GF-D8 (cell line): Measurements from ENCODE around the gene WDR20.
"Not testable (repeated sequence)": the region's sequence is repeated elsewhere in the genome, so short reads cannot be mapped to it uniquely, and the experiment has no call there.

Experiments used
- DNase-seq: peaks from one replicate; lab custom pipeline; 2025; lab: John Stamatoyannopoulos, UW

The WDR20 gene

GRCh38 chr14:102139286-102140026 lies at the start of gene WDR20:
Gene WDR20, plus strand, starts transcription at chr14:102139897. Its CDS starts 27 bp downstream, at chr14:102139924.
- peak; percentile 70 for DNase-seq

- DNase-seq = no peak
These were observed 49.0 kb upstream of the WDR20 start for GRCh38 chr14:102090713-102091112.

GRCh38 chr14:102092806-102093205 lies 46.9 kb upstream of the WDR20 start:
- no peak for DNase-seq

- no peak for DNase-seq
These were observed 45.6 kb upstream of the WDR20 start for GRCh38 chr14:102094101-102094500.

GRCh38 chr14:102095231-102095870 lies 44.3 kb upstream of the WDR20 start:
- no peak for DNase-seq

GRCh38 chr14:102095871-102096568 lies 43.7 kb upstream of the WDR20 start:
- no peak for DNase-seq

GRCh38 chr14:102096569-102097188 lies 43.0 kb upstream of the WDR20 start:
- DNase-seq = no peak

- DNase-seq = no peak
These were observed 42.1 kb upstream of the WDR20 start for GRCh38 chr14:102097441-102098135.

- DNase-seq = no peak
These were observed 36.5 kb upstream of the WDR20 start for GRCh38 chr14:102103062-102103695.

- no peak for DNase-seq
These were observed 34.3 kb upstream of the WDR20 start for GRCh38 chr14:102105369-102105768.

- not testable (repeated sequence) for DNase-seq
These were observed 30.4 kb upstream of the WDR20 start for GRCh38 chr14:102109332-102109731.

GRCh38 chr14:102111101-102111500 lies 28.6 kb upstream of the WDR20 start:
- DNase-seq = no peak

- no peak for DNase-seq
These were observed 23.1 kb upstream of the WDR20 start for GRCh38 chr14:102116361-102117180.

GRCh38 chr14:102117852-102118251 lies 21.8 kb upstream of the WDR20 start:
- no peak for DNase-seq

GRCh38 chr14:102120888-102121287 lies 18.8 kb upstream of the WDR20 start:
- no peak for DNase-seq

- DNase-seq = no peak
These were observed 18.1 kb upstream of the WDR20 start for GRCh38 chr14:102121567-102121966.

GRCh38 chr14:102124419-102124818 lies 15.3 kb upstream of the WDR20 start:
- DNase-seq = no peak

- no peak for DNase-seq
These were observed 14.2 kb upstream of the WDR20 start for GRCh38 chr14:102125546-102125945.

GRCh38 chr14:102126807-102127455 lies 12.8 kb upstream of the WDR20 start:
- no peak for DNase-seq

GRCh38 chr14:102131741-102132140 lies 8.0 kb upstream of the WDR20 start:
- no peak for DNase-seq
